OCI-LY7 (cell line): Measurements from ENCODE around the gene BROX. TPM values are rescaled to one million over a fixed set of nuclear protein-coding genes. Genes with fewer than 3 reads are reported as not detected.
"Not testable (repeated sequence)": the region's sequence is repeated elsewhere in the genome, so short reads cannot be mapped to it uniquely, and the experiment has no call there.

Experiments used
- BruUV-seq: library from RNA; stranded (reverse); fragments of 400-500 nt; replicated peaks from 2 replicates; lab custom pipeline; 2021; lab: Mats Ljungman, UMichigan
- CTCF ChIA-PET: fragments of 300-600 bp; sonication (Branson Sonifier 250); formaldehyde crosslinking; loops from one replicate; lab custom pipeline; 2022; ENCODE audit warnings: antibody characterized with exemption; ENCODE audit not compliant: unreplicated experiment; lab: Charles Lee
- POLR2A ChIA-PET: fragments of 300-600 bp; sonication (Branson Sonifier 250); formaldehyde crosslinking; loops from one replicate; lab custom pipeline; 2022; ENCODE audit warnings: antibody characterized with exemption; lab: Charles Lee
- DNase-seq: peaks from one replicate; pipeline ENCODE4 v3.0.0-alpha.2; 2015; ENCODE audit warnings: low spot score
- H2AFZ ChIP-seq: fragments of 200-600 bp; sonication (generic), shearing (Covaris generic); 2 replicates; pipeline ENCODE4 v1.6.1; 2014; ENCODE audit warnings: mild to moderate bottlenecking, antibody characterized with exemption, low read length, moderate library complexity
- H3K27ac ChIP-seq: fragments of 200-600 bp; sonication (generic); 2 replicates; pipeline ENCODE4 v1.5.1; 2014; ENCODE audit warnings: mixed run types, low read depth, mild to moderate bottlenecking, moderate library complexity, low read length, inconsistent platforms; ENCODE audit not compliant: poor library complexity, severe bottlenecking
- H3K36me3 ChIP-seq: fragments of 200-600 bp; sonication (generic); 2 replicates; pipeline ENCODE4 v1.6.1; 2014; ENCODE audit warnings: mild to moderate bottlenecking, antibody characterized with exemption, low read length, moderate library complexity, mixed read lengths; ENCODE audit not compliant: insufficient read depth
- H3K4me1 ChIP-seq: fragments of 200-600 bp; sonication (generic); 2 replicates; pipeline ENCODE4 v1.5.1; 2014; ENCODE audit warnings: mild to moderate bottlenecking, low read length; ENCODE audit not compliant: insufficient read depth, poor library complexity, severe bottlenecking
- H3K4me2 ChIP-seq: fragments of 200-600 bp; sonication (generic); 2 replicates; pipeline ENCODE4 v1.6.1; 2014; ENCODE audit warnings: mild to moderate bottlenecking, low read length
- H3K4me3 ChIP-seq: fragments of 200-600 bp; sonication (generic); 2 replicates; pipeline ENCODE4 v1.5.1; 2014; ENCODE audit warnings: mild to moderate bottlenecking, low read depth, low read length; ENCODE audit not compliant: poor library complexity, severe bottlenecking
- H3K79me2 ChIP-seq: fragments of 200-600 bp; sonication (generic); 2 replicates; pipeline ENCODE4 v1.6.1; 2016; ENCODE audit warnings: low read depth, mild to moderate bottlenecking, low read length, moderate library complexity, mixed read lengths; ENCODE audit not compliant: insufficient read depth
- H3K9me2 ChIP-seq: fragments of 200-600 bp; sonication (generic); 2 replicates; pipeline ENCODE4 v1.6.1; 2016; ENCODE audit warnings: mild to moderate bottlenecking, low read length, mixed read lengths; ENCODE audit not compliant: insufficient read depth
- H3K9me3 ChIP-seq: fragments of 200-600 bp; sonication (generic); 2 replicates; pipeline ENCODE4 v1.6.1; 2014; ENCODE audit warnings: mild to moderate bottlenecking, mixed run types, low read length, mixed read lengths
- H4K20me1 ChIP-seq: fragments of 200-600 bp; sonication (generic); 2 replicates; pipeline ENCODE4 v1.6.1; 2014; ENCODE audit warnings: mild to moderate bottlenecking, antibody characterized with exemption, low read length, moderate library complexity, mixed read lengths; ENCODE audit not compliant: insufficient read depth
- CTCF ChIP-seq: fragments of 200-600 bp; sonication (generic); conservative IDR thresholded peaks from 2 replicates; pipeline ENCODE4 v1.5.1; 2014; ENCODE audit warnings: mild to moderate bottlenecking, antibody characterized with exemption, low read length, moderate library complexity, mixed read lengths
- EZH2phosphoT487 ChIP-seq: fragments of 200-600 bp; sonication (generic); IDR thresholded peaks from 2 replicates; pipeline ENCODE4 v1.6.1; 2018; ENCODE audit warnings: low read depth, borderline replicate concordance, mild to moderate bottlenecking, mixed run types, antibody characterized with exemption, low read length, moderate library complexity, mixed read lengths
- intact Hi-C: fragments of 100-400 bp; cut with micrococcal nuclease; formaldehyde crosslinking; loops from one replicate; pipeline ENCODE4 v1.10.0; 2022; ENCODE audit not compliant: unreplicated experiment
- total RNA-seq, 2 experiments: library from RNA; depleted of rRNA in 1 of 2; stranded (reverse); fragments of >200 nt in 1 of 2; shearing (Covaris generic) in 1 of 2; gene quantifications; 2 replicates each; pipeline ENCODE4 v1.2.3, GENCODE V29; 2014 to 2022

Gene BROX
- total RNA-seq, 2 experiments from 2014 or later, result 22.3 to 34.0 TPM

- Histone ChIP-seq H3K79me2 (no peaks in the 10 kb centered on the region), H3K4me2 (no peak overlapping the region), H2AFZ (no peak overlapping the region), H3K27ac (no peak overlapping the region), H4K20me1 (no peaks in the 10 kb centered on the region), H3K4me3 (no peak overlapping the region), H3K4me1 (no peaks in the 10 kb centered on the region), H3K9me3 (no peaks in the 10 kb centered on the region), H3K36me3 (peaks cover 80% of the 10 kb centered on the region), H3K9me2 (no peaks in the 10 kb centered on the region)
- intact Hi-C loops, result no loop called here
- TF ChIP-seq CTCF (no peak), EZH2phosphoT487 (no peak)
- ChIA-PET POLR2A (interaction anchor here (0.7 kb wide), 1 partner anchor 31 kb away, joined by 4 read pairs; no protein-coding TSS in a partner anchor), CTCF (no interaction called here)
- DNase-seq, result no peak
- BruUV-seq, result no TSS peak
These were observed 46.4 kb upstream of the BROX start for GRCh38 chr1:222665964-222666363.

- POLR2A ChIA-PET, result interaction anchor here (1.6 kb wide), 1 partner anchor 10 kb away, joined by 5 read pairs; no protein-coding TSS in a partner anchor
- H3K4me1 ChIP-seq, intact Hi-C loops, H2AFZ ChIP-seq, H3K9me3 ChIP-seq, BruUV-seq, H4K20me1 ChIP-seq, CTCF ChIA-PET, H3K27ac ChIP-seq, H3K79me2 ChIP-seq, H3K4me2 ChIP-seq, H3K4me3 ChIP-seq, DNase-seq, H3K9me2 ChIP-seq: not testable (repeated sequence)
- peaks cover 75% of the 10 kb centered on the region for H3K36me3 ChIP-seq
These were observed 44.2 kb upstream of the BROX start for GRCh38 chr1:222668184-222668583.

GRCh38 chr1:222669107-222669506 is 43.3 kb upstream of the BROX start:
- H3K4me1 ChIP-seq, H3K4me3 ChIP-seq, H3K9me2 ChIP-seq, H2AFZ ChIP-seq, H3K4me2 ChIP-seq, CTCF ChIA-PET, intact Hi-C loops, H3K79me2 ChIP-seq, BruUV-seq, H3K9me3 ChIP-seq, DNase-seq, H3K27ac ChIP-seq, POLR2A ChIA-PET, H4K20me1 ChIP-seq: not testable (repeated sequence)
- H3K36me3 ChIP-seq, result peaks cover 69% of the 10 kb centered on the region

GRCh38 chr1:222670110-222670509 is 42.3 kb upstream of the BROX start:
- BruUV-seq, result no TSS peak
- Histone ChIP-seq H3K9me2 (no peaks in the 10 kb centered on the region), H3K27ac (no peak overlapping the region), H3K9me3 (no peaks in the 10 kb centered on the region), H3K36me3 (peaks cover 68% of the 10 kb centered on the region), H3K4me3 (no peak overlapping the region), H3K79me2 (no peaks in the 10 kb centered on the region), H4K20me1 (no peaks in the 10 kb centered on the region), H2AFZ (no peak overlapping the region), H3K4me2 (no peak overlapping the region), H3K4me1 (no peaks in the 10 kb centered on the region)
- intact Hi-C loops, result no loop called here
- DNase-seq, result no peak
- CTCF ChIA-PET, result no interaction called here
- no peak for TF ChIP-seq EZH2phosphoT487
- TF ChIP-seq CTCF, result no peak
- POLR2A ChIA-PET, result interaction anchor here (0.7 to 0.8 kb wide), 3 partner anchors 9 to 21 kb away, joined by 3 to 4 read pairs (median 4); no protein-coding TSS in a partner anchor
